Measurements from ENCODE around the gene SORCS2. TPM values are rescaled to one million over a fixed set of nuclear protein-coding genes. Genes with fewer than 3 reads are reported as not detected.

Gene SORCS2
- polyA plus RNA-seq, 1 donor (not counting 4 experiments of a cell fraction or from before 2014, with no cell fraction given) = 0.09 TPM

- dilution Hi-C loops (cut with MboI; ENCODE audit: extremely low pct_ligation_motif_present, low sequenced_read_pairs) = no loop called here
- TF ChIP-seq CTCF (optimal IDR thresholded peaks at IDR 0.05 in 1 of 3, IDR thresholded peaks at IDR 0.05 in 1 of 3, conservative IDR thresholded peaks at IDR 0.05 in 1 of 3; ENCODE audit: extremely low read depth in 1 of 3, insufficient read depth in 2 of 3, low read length in 3 of 3) = no peak
- no peak for TF ChIP-seq EZH2 (IDR thresholded peaks at IDR 0.05; ENCODE audit: low read length)
- DNase-seq (ENCODE audit: low read depth, low spot score) = no peak
Observed at GRCh38 chr4:7448036-7448435, 255.7 kb downstream of the SORCS2 start.

GRCh38 chr4:7450775-7451433 lies 258.6 kb downstream of the SORCS2 start:
- Histone ChIP-seq H3K36me3 (ENCODE audit: control insufficient read depth in 2 of 2, extremely low read depth in 1 of 2, insufficient read depth in 2 of 2, low read length in 2 of 2) (no peaks in the 10 kb centered on the region), H3K4me3 (ENCODE audit: control insufficient read depth in 2 of 3, extremely low read depth in 1 of 3, insufficient read depth in 2 of 3, low read depth in 1 of 3, low read length in 3 of 3) (no peak overlapping the region), H3K27me3 (ENCODE audit: control insufficient read depth, extremely low read depth, insufficient read depth, low read length) (peaks cover 12% of the 10 kb centered on the region), H3K9me1 (ENCODE audit: control insufficient read depth, extremely low read depth, insufficient read depth, low read length) (no peaks in the 10 kb centered on the region), H3K79me2 (ENCODE audit: control insufficient read depth, insufficient read depth, low read length) (no peaks in the 10 kb centered on the region), H3K9me3 (ENCODE audit: control insufficient read depth, low read depth, low read length) (no peaks in the 10 kb centered on the region), H3K27ac (ENCODE audit: control insufficient read depth, insufficient read depth, low read length) (no peak overlapping the region), H3K4me1 (ENCODE audit: control insufficient read depth, extremely low read depth, insufficient read depth, low read length) (no peaks in the 10 kb centered on the region), H3K4me2 (ENCODE audit: control insufficient read depth, extremely low read depth, insufficient read depth, low read depth, low read length) (no peak overlapping the region), H3K9ac (ENCODE audit: control insufficient read depth, extremely low read depth, insufficient read depth, low read length) (no peak overlapping the region), H4K20me1 (ENCODE audit: control insufficient read depth, extremely low read depth, insufficient read depth, low read length) (no peaks in the 10 kb centered on the region), H2AFZ (ENCODE audit: control insufficient read depth, low read length) (no peak overlapping the region)
- no peak for DNase-seq (ENCODE audit: low read depth, low spot score)
- dilution Hi-C loops (cut with MboI; ENCODE audit: extremely low pct_ligation_motif_present, low sequenced_read_pairs) = no loop called here
- FAIRE-seq = no peak
- TF ChIP-seq EZH2 (IDR thresholded peaks at IDR 0.05; ENCODE audit: low read length) (no peak), CTCF (optimal IDR thresholded peaks at IDR 0.05 in 1 of 3, IDR thresholded peaks at IDR 0.05 in 1 of 3, conservative IDR thresholded peaks at IDR 0.05 in 1 of 3; ENCODE audit: extremely low read depth in 1 of 3, insufficient read depth in 2 of 3, low read length in 3 of 3) (no peak)

More at GRCh38 chr4:7448036-7448435, 255.7 kb downstream of the SORCS2 start:
- H4K20me1 ChIP-seq (ENCODE audit: control insufficient read depth, extremely low read depth, insufficient read depth, low read length) = no peaks in the 10 kb centered on the region
- H2AFZ ChIP-seq (ENCODE audit: control insufficient read depth, low read length) = no peak overlapping the region
- H3K9me3 ChIP-seq (ENCODE audit: control insufficient read depth, low read depth, low read length) = no peaks in the 10 kb centered on the region
- no peaks in the 10 kb centered on the region for H3K4me1 ChIP-seq (ENCODE audit: control insufficient read depth, extremely low read depth, insufficient read depth, low read length)
- H3K4me3 ChIP-seq (ENCODE audit: control insufficient read depth in 2 of 3, extremely low read depth in 1 of 3, insufficient read depth in 2 of 3, low read depth in 1 of 3, low read length in 3 of 3) = no peak overlapping the region
- no peak for FAIRE-seq
- H3K4me2 ChIP-seq (ENCODE audit: control insufficient read depth, extremely low read depth, insufficient read depth, low read depth, low read length) = no peak overlapping the region
- no peaks in the 10 kb centered on the region for H3K36me3 ChIP-seq (ENCODE audit: control insufficient read depth in 2 of 2, extremely low read depth in 1 of 2, insufficient read depth in 2 of 2, low read length in 2 of 2)
- H3K9ac ChIP-seq (ENCODE audit: control insufficient read depth, extremely low read depth, insufficient read depth, low read length) = no peak overlapping the region
- H3K9me1 ChIP-seq (ENCODE audit: control insufficient read depth, extremely low read depth, insufficient read depth, low read length) = no peaks in the 10 kb centered on the region
- no peaks in the 10 kb centered on the region for H3K79me2 ChIP-seq (ENCODE audit: control insufficient read depth, insufficient read depth, low read length)
- peaks cover 16% of the 10 kb centered on the region for H3K27me3 ChIP-seq (ENCODE audit: control insufficient read depth, extremely low read depth, insufficient read depth, low read length)
- H3K27ac ChIP-seq (ENCODE audit: control insufficient read depth, insufficient read depth, low read length) = no peak overlapping the region

Data from keratinocyte (primary cell).